ENCODE data around the gene ZCCHC14. TPM values are rescaled to one million over a fixed set of nuclear protein-coding genes. Genes with fewer than 3 reads are reported as not detected.

ZCCHC14 gene
- total and polyA plus RNA-seq, 5 donors from 2014 or later: 1.6 to 33.7 (median 2.1) TPM

- ATAC-seq (ENCODE audit: low read depth in 2 of 2) (no peak), DNase-seq (no peak)
- Histone ChIP-seq H3K36me3 (ENCODE audit: control insufficient read depth, insufficient read depth, low read length) (peaks cover 68% of the 10 kb centered on the region), H3K9me3 (ENCODE audit: control insufficient read depth in 2 of 2, low read length in 2 of 2) (no peaks in the 10 kb centered on the region), H3K27ac (ENCODE audit: insufficient read depth, low read length, poor library complexity, severe bottlenecking) (no peak overlapping the region), H3K4me3 (ENCODE audit: low read depth, low read length) (no peak overlapping the region), H3K27me3 (ENCODE audit: control insufficient read depth, insufficient read depth, low read length) (no peaks in the 10 kb centered on the region), H3K4me1 (ENCODE audit: control insufficient read depth, insufficient read depth, low read length, poor library complexity, severe bottlenecking) (no peaks in the 10 kb centered on the region)
- Mint-ChIP-seq H3K27me3 (no peaks in the 10 kb centered on the region), H3K36me3 (peaks cover 39% of the 10 kb centered on the region), H3K4me3 (no peak overlapping the region), H3K9me3 (no peaks in the 10 kb centered on the region), H3K27ac (no peak overlapping the region), H3K4me1 (peaks cover 0 to 2% (median 0%) of the 10 kb centered on the region in 4 donors)
These were observed 74.2 kb downstream of the ZCCHC14 start for GRCh38 chr16:87418644-87419043.

DNA sequence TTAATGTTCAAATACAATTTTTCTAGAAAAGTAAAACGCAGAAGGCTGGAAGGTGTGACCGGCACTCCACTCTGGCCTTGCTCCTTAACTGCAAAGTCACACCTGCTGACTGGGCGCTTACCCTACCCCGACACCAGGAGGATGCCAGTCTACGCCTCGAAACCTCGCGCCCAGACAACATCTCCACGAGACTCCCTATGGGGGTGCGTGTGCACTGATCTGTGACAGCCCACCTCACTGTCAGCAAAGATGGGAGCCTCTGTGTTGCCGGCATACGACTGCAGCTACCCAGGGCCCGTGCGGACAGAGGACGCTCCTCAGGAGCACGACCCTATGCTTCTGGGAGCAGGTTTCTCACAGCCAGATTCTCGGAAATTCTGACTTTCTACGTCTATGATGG, 74.6 kb downstream of the ZCCHC14 start:
- no peaks in the 10 kb centered on the region for H3K27me3 Mint-ChIP-seq
- H3K36me3 Mint-ChIP-seq: peaks cover 43% of the 10 kb centered on the region
- peaks cover 64% of the 10 kb centered on the region for H3K36me3 ChIP-seq (ENCODE audit: control insufficient read depth, insufficient read depth, low read length)
- H3K9me3 Mint-ChIP-seq: no peaks in the 10 kb centered on the region
- no peak for DNase-seq
- no peak overlapping the region for H3K4me3 Mint-ChIP-seq
- no peaks in the 10 kb centered on the region for H3K4me1 ChIP-seq (ENCODE audit: control insufficient read depth, insufficient read depth, low read length, poor library complexity, severe bottlenecking)
- no peak for ATAC-seq (ENCODE audit: low read depth in 2 of 2)
- no peak overlapping the region for H3K27ac ChIP-seq (ENCODE audit: insufficient read depth, low read length, poor library complexity, severe bottlenecking)
- no peak overlapping the region for H3K27ac Mint-ChIP-seq
- peaks cover 0 to 2% (median 0%) of the 10 kb centered on the region in 4 donors for H3K4me1 Mint-ChIP-seq
- no peaks in the 10 kb centered on the region for H3K27me3 ChIP-seq (ENCODE audit: control insufficient read depth, insufficient read depth, low read length)
- no peak overlapping the region for H3K4me3 ChIP-seq (ENCODE audit: low read depth, low read length)
- no peaks in the 10 kb centered on the region for H3K9me3 ChIP-seq (ENCODE audit: control insufficient read depth in 2 of 2, low read length in 2 of 2)

DNA sequence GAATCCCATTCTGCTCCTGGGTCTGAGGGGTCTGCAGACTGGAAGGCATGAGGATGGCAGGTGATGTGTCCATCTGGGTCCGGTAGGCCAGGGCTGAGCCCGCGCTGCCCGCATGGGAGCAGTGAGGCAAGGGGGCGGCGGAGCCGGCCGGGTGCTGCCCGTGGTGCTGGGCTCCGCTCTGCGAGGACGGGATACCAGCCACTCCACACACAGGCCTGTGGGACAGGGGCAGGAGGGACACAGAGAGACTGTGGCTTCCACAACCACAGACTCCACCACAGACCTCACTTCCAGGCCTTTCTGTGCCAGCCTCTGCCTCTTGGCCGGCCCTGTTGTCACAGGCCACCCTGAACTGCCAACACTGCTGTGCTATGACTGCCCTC, 75.3 kb downstream of the ZCCHC14 start:
- Histone ChIP-seq H3K36me3 (ENCODE audit: control insufficient read depth, insufficient read depth, low read length) (peaks cover 63% of the 10 kb centered on the region), H3K4me3 (ENCODE audit: low read depth, low read length) (no peak overlapping the region), H3K27ac (ENCODE audit: insufficient read depth, low read length, poor library complexity, severe bottlenecking) (no peak overlapping the region), H3K4me1 (ENCODE audit: control insufficient read depth, insufficient read depth, low read length, poor library complexity, severe bottlenecking) (no peaks in the 10 kb centered on the region), H3K9me3 (ENCODE audit: control insufficient read depth in 2 of 2, low read length in 2 of 2) (no peaks in the 10 kb centered on the region), H3K27me3 (ENCODE audit: control insufficient read depth, insufficient read depth, low read length) (no peaks in the 10 kb centered on the region)
- Mint-ChIP-seq H3K4me1 (peaks cover 0 to under 1% (median 0%) of the 10 kb centered on the region in 4 donors), H3K9me3 (no peaks in the 10 kb centered on the region), H3K27ac (no peak overlapping the region), H3K27me3 (no peaks in the 10 kb centered on the region), H3K36me3 (peaks cover 41% of the 10 kb centered on the region), H3K4me3 (no peak overlapping the region)
- DNase-seq (no peak), ATAC-seq (ENCODE audit: low read depth in 2 of 2) (no peak)

- no peak overlapping the region for H3K27ac ChIP-seq (ENCODE audit: insufficient read depth, low read length, poor library complexity, severe bottlenecking)
- peaks cover 64% of the 10 kb centered on the region for H3K36me3 ChIP-seq (ENCODE audit: control insufficient read depth, insufficient read depth, low read length)
- no peaks in the 10 kb centered on the region for H3K9me3 Mint-ChIP-seq
- no peaks in the 10 kb centered on the region for H3K4me1 ChIP-seq (ENCODE audit: control insufficient read depth, insufficient read depth, low read length, poor library complexity, severe bottlenecking)
- ATAC-seq (ENCODE audit: low read depth in 2 of 2) (no peak), DNase-seq (peak in 2 of 3 donors; percentile 34 to 60)
- no peaks in the 10 kb centered on the region for H3K9me3 ChIP-seq (ENCODE audit: control insufficient read depth in 2 of 2, low read length in 2 of 2)
- no peaks in the 10 kb centered on the region for H3K27me3 ChIP-seq (ENCODE audit: control insufficient read depth, insufficient read depth, low read length)
- H3K36me3 Mint-ChIP-seq: peaks cover 39% of the 10 kb centered on the region
- no peak overlapping the region for H3K4me3 ChIP-seq (ENCODE audit: low read depth, low read length)
- H3K27me3 Mint-ChIP-seq: no peaks in the 10 kb centered on the region
- peak overlapping the region in 2 of 3 donors; percentile 36 to 79 for H3K27ac Mint-ChIP-seq
- H3K4me3 Mint-ChIP-seq: no peak overlapping the region
- H3K4me1 Mint-ChIP-seq: no peaks in the 10 kb centered on the region
These were observed 75.8 kb downstream of the ZCCHC14 start for GRCh38 chr16:87416826-87417527.

GRCh38 chr16:87415441-87415840, 77.4 kb downstream of the ZCCHC14 start:
- Histone ChIP-seq H3K9me3 (ENCODE audit: control insufficient read depth in 2 of 2, low read length in 2 of 2) (no peaks in the 10 kb centered on the region), H3K27ac (ENCODE audit: insufficient read depth, low read length, poor library complexity, severe bottlenecking) (no peak overlapping the region), H3K27me3 (ENCODE audit: control insufficient read depth, insufficient read depth, low read length) (no peaks in the 10 kb centered on the region), H3K36me3 (ENCODE audit: control insufficient read depth, insufficient read depth, low read length) (peaks cover 64% of the 10 kb centered on the region), H3K4me1 (ENCODE audit: control insufficient read depth, insufficient read depth, low read length, poor library complexity, severe bottlenecking) (no peaks in the 10 kb centered on the region), H3K4me3 (ENCODE audit: low read depth, low read length) (no peak overlapping the region)
- Mint-ChIP-seq H3K4me3 (no peak overlapping the region), H3K36me3 (peaks cover 37% of the 10 kb centered on the region), H3K4me1 (no peaks in the 10 kb centered on the region), H3K27me3 (no peaks in the 10 kb centered on the region), H3K9me3 (no peaks in the 10 kb centered on the region), H3K27ac (no peak overlapping the region)
- ATAC-seq (ENCODE audit: low read depth in 2 of 2) (no peak), DNase-seq (no peak)

- no peaks in the 10 kb centered on the region for H3K9me3 ChIP-seq (ENCODE audit: control insufficient read depth in 2 of 2, low read length in 2 of 2)
- H3K4me1 ChIP-seq (ENCODE audit: control insufficient read depth, insufficient read depth, low read length, poor library complexity, severe bottlenecking): no peaks in the 10 kb centered on the region
- H3K27ac Mint-ChIP-seq: no peak overlapping the region
- DNase-seq (no peak), ATAC-seq (ENCODE audit: low read depth in 2 of 2) (no peak)
- H3K4me3 Mint-ChIP-seq: no peak overlapping the region
- peaks cover 36% of the 10 kb centered on the region for H3K36me3 Mint-ChIP-seq
- no peaks in the 10 kb centered on the region for H3K27me3 ChIP-seq (ENCODE audit: control insufficient read depth, insufficient read depth, low read length)
- peaks cover 65% of the 10 kb centered on the region for H3K36me3 ChIP-seq (ENCODE audit: control insufficient read depth, insufficient read depth, low read length)
- no peak overlapping the region for H3K27ac ChIP-seq (ENCODE audit: insufficient read depth, low read length, poor library complexity, severe bottlenecking)
- no peak overlapping the region for H3K4me3 ChIP-seq (ENCODE audit: low read depth, low read length)
- H3K9me3 Mint-ChIP-seq: no peaks in the 10 kb centered on the region
- H3K27me3 Mint-ChIP-seq: no peaks in the 10 kb centered on the region
- H3K4me1 Mint-ChIP-seq: no peaks in the 10 kb centered on the region
These were observed 78.6 kb downstream of the ZCCHC14 start for GRCh38 chr16:87414251-87414680.

- no peaks in the 10 kb centered on the region for H3K9me3 ChIP-seq (ENCODE audit: control insufficient read depth in 2 of 2, low read length in 2 of 2)
- peaks cover 68% of the 10 kb centered on the region for H3K36me3 ChIP-seq (ENCODE audit: control insufficient read depth, insufficient read depth, low read length)
- H3K27ac ChIP-seq (ENCODE audit: insufficient read depth, low read length, poor library complexity, severe bottlenecking): no peak overlapping the region
- no peaks in the 10 kb centered on the region for H3K4me1 ChIP-seq (ENCODE audit: control insufficient read depth, insufficient read depth, low read length, poor library complexity, severe bottlenecking)
- H3K36me3 Mint-ChIP-seq: peaks cover 30% of the 10 kb centered on the region
- ATAC-seq (ENCODE audit: low read depth in 2 of 2) (no peak), DNase-seq (no peak)
- H3K4me1 Mint-ChIP-seq: peaks cover 0 to 4% (median 0%) of the 10 kb centered on the region in 4 donors
- no peaks in the 10 kb centered on the region for H3K27me3 Mint-ChIP-seq
- H3K4me3 ChIP-seq (ENCODE audit: low read depth, low read length): no peak overlapping the region
- H3K9me3 Mint-ChIP-seq: no peaks in the 10 kb centered on the region
- no peaks in the 10 kb centered on the region for H3K27me3 ChIP-seq (ENCODE audit: control insufficient read depth, insufficient read depth, low read length)
- no peak overlapping the region for H3K4me3 Mint-ChIP-seq
- peak overlapping the region in 1 of 3 donors; percentile 52 for H3K27ac Mint-ChIP-seq
These were observed 79.8 kb downstream of the ZCCHC14 start for GRCh38 chr16:87412996-87413421.

DNA sequence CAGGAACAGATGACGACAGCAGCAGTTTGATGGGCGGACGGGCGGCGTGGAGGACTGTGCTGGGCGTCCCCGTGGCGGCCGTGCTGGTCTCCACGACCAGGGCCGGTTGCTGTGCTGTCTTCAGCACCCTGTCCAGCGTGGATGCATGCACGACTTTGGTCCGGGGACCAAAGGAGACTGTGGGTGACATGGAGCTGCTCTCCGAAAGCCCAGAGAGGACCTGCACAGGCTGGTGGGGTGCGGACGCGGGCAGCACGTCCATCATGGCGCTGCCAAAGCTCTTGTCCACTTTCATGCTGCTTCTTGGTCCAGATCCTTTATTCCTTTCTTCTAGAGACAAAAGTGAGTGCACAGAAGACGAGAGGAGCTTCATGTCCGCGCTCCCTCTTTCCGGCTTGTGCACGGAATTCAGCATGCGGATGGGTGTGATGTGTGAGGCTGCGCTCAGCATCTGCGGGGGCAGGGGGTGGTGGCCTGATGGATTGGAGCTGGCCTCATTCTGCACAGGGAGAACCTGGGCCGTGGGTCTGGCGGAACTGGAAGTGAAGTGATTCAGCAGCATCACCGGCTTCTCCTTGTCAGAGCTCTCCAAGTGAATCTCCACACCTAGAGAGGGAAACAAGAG, 80.3 kb downstream of the ZCCHC14 start:
- peak overlapping the region in 1 of 4 donors; percentile 62 for H3K4me3 Mint-ChIP-seq
- no peaks in the 10 kb centered on the region for H3K9me3 ChIP-seq (ENCODE audit: control insufficient read depth in 2 of 2, low read length in 2 of 2)
- no peak overlapping the region for H3K27ac Mint-ChIP-seq
- H3K4me1 Mint-ChIP-seq: peaks cover 0 to 4% (median 0%) of the 10 kb centered on the region in 4 donors
- no peaks in the 10 kb centered on the region for H3K27me3 ChIP-seq (ENCODE audit: control insufficient read depth, insufficient read depth, low read length)
- H3K9me3 Mint-ChIP-seq: no peaks in the 10 kb centered on the region
- no peaks in the 10 kb centered on the region for H3K27me3 Mint-ChIP-seq
- H3K27ac ChIP-seq (ENCODE audit: insufficient read depth, low read length, poor library complexity, severe bottlenecking): no peak overlapping the region
- peaks cover 28% of the 10 kb centered on the region for H3K36me3 Mint-ChIP-seq
- ATAC-seq (ENCODE audit: low read depth in 2 of 2) (no peak), DNase-seq (no peak)
- no peaks in the 10 kb centered on the region for H3K4me1 ChIP-seq (ENCODE audit: control insufficient read depth, insufficient read depth, low read length, poor library complexity, severe bottlenecking)
- H3K36me3 ChIP-seq (ENCODE audit: control insufficient read depth, insufficient read depth, low read length): peaks cover 69% of the 10 kb centered on the region
- H3K4me3 ChIP-seq (ENCODE audit: low read depth, low read length): no peak overlapping the region
